Nephron progenitor cell (in vitro differentiated cells): ENCODE results near the gene CFAP65.

Source experiments
- DNase-seq: peaks from one replicate; pipeline ENCODE4 v3.0.0; 2021
- H3K27ac Mint-ChIP-seq: 2 replicates; pipeline ENCODE4 v1.8.0; 2021; ENCODE audit warnings: mild to moderate bottlenecking, moderate library complexity, mixed read lengths
- H3K27me3 Mint-ChIP-seq: 2 replicates; pipeline ENCODE4 v1.8.0; 2021; ENCODE audit warnings: mild to moderate bottlenecking, low read depth, mixed read lengths; ENCODE audit not compliant: poor library complexity
- H3K36me3 Mint-ChIP-seq: 2 replicates; pipeline ENCODE4 v1.8.0; 2021; ENCODE audit warnings: low read depth, mixed read lengths
- H3K4me1 Mint-ChIP-seq: 2 replicates; pipeline ENCODE4 v1.8.0; 2021; ENCODE audit warnings: mixed read lengths
- H3K4me3 Mint-ChIP-seq: 2 replicates; pipeline ENCODE4 v1.8.0; 2021; ENCODE audit warnings: mild to moderate bottlenecking, moderate library complexity, mixed read lengths
- H3K9me3 Mint-ChIP-seq: 2 replicates; pipeline ENCODE4 v1.8.0; 2021; ENCODE audit warnings: mild to moderate bottlenecking, moderate library complexity, mixed read lengths
- CTCF ChIP-seq: fragments of 200-600 bp; sonication (generic); IDR thresholded peaks from 2 replicates; pipeline ENCODE4 v1.5.0; 2021; ENCODE audit warnings: antibody characterized with exemption

The CFAP65 gene

GRCh38 chr2:219001100-219001576 lies 40.2 kb downstream of the CFAP65 start:
- Mint-ChIP-seq H3K27me3 (peaks cover 99% of the 10 kb centered on the region), H3K36me3 (no peaks in the 10 kb centered on the region), H3K27ac (no peak overlapping the region), H3K4me3 (no peak overlapping the region), H3K4me1 (peaks cover 11% of the 10 kb centered on the region), H3K9me3 (no peaks in the 10 kb centered on the region)
- no peak for TF ChIP-seq CTCF
- DNase-seq: no peak

- no peak overlapping the region for H3K27ac Mint-ChIP-seq
- H3K36me3 Mint-ChIP-seq: no peaks in the 10 kb centered on the region
- H3K27me3 Mint-ChIP-seq: peaks cover 99% of the 10 kb centered on the region
- peaks cover 11% of the 10 kb centered on the region for H3K4me1 Mint-ChIP-seq
- H3K9me3 Mint-ChIP-seq: no peaks in the 10 kb centered on the region
- TF ChIP-seq CTCF: no peak
- no peak for DNase-seq
- H3K4me3 Mint-ChIP-seq: no peak overlapping the region
Measured at GRCh38 chr2:219000569-219000960, 40.8 kb downstream of the CFAP65 start.

DNA sequence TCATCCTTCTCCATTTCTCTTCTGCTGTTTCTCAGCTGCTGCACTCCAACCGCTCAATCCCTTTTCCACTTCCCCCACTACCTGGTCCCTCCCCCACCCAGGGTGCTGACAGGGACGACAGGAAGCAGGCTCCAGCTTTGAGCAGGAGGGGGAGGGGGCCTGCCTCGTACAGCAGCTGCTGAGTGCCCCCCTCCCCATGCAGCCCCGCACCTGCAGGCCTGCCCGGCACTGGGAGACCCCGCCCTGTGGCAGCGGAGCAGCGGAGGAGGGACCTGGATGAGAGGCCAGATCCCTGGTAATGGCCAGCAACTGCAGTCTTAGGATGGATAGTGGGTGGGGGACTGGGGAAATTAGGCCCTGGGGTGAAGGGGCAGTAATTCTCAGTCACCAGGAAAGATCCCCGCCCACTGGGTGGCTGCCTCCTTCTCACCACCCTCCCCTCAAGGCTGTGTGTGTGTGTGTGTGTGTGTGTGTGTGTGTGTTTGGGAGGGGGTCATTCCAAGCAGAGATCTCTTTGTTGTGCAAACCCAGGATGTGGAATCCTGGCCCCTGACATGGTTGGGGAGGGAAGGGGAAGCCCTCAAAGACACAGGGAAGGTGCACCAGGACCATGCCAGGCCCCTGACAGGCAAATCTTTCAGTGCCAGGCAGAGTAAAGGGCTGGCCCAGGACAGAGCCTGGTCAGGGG lies 41.3 kb downstream of the CFAP65 start:
- Mint-ChIP-seq H3K9me3 (no peaks in the 10 kb centered on the region), H3K27ac (no peak overlapping the region), H3K36me3 (no peaks in the 10 kb centered on the region), H3K27me3 (peaks cover 99% of the 10 kb centered on the region), H3K4me3 (no peak overlapping the region), H3K4me1 (peaks cover 11% of the 10 kb centered on the region)
- no peak for TF ChIP-seq CTCF
- no peak for DNase-seq

DNA sequence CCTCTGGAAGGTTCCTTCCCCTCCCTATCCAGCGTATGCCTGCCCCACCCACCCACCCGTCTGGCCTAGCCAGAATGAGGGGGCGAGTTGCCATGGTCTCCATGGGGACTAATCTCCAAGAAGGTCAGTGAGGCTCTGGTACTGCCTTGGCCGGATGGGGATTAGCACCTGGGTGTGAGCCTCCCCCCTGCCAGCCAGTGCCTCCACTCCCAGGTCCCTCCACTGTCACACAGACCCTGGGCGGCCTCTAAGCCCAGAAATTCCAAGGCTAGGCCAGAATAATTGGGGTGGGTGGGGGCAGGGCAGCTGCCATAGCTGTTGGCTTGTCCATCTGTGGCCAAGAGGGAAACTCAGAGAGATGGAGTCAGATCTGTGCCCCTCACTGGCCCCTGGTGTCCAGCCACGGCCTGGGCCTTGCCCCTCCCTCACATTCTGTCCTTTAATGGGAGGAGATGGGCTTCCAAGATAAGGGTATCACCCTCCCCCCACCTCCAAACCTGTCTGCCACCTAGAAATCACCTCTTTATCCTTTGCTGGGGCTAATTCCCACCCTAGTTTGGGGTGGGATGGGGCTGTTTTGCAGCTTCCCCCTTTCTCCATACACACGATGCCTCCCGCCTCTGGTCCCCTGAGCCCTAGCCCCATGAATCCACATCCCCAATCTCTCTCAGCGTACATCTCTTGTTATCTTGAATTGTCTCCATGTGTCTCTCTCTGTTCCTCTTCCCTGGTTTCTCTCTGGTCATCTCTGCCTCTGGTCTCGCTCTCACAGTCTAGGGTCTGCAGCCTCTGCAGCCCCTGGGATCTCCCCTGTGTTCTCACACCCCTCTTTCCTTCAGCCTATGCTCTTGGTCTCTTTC lies 42.1 kb downstream of the CFAP65 start:
- Mint-ChIP-seq H3K36me3 (no peaks in the 10 kb centered on the region), H3K4me1 (peaks cover 11% of the 10 kb centered on the region), H3K27ac (no peak overlapping the region), H3K27me3 (peaks cover 99% of the 10 kb centered on the region), H3K9me3 (no peaks in the 10 kb centered on the region), H3K4me3 (no peak overlapping the region)
- no peak for TF ChIP-seq CTCF
- no peak for DNase-seq

DNA sequence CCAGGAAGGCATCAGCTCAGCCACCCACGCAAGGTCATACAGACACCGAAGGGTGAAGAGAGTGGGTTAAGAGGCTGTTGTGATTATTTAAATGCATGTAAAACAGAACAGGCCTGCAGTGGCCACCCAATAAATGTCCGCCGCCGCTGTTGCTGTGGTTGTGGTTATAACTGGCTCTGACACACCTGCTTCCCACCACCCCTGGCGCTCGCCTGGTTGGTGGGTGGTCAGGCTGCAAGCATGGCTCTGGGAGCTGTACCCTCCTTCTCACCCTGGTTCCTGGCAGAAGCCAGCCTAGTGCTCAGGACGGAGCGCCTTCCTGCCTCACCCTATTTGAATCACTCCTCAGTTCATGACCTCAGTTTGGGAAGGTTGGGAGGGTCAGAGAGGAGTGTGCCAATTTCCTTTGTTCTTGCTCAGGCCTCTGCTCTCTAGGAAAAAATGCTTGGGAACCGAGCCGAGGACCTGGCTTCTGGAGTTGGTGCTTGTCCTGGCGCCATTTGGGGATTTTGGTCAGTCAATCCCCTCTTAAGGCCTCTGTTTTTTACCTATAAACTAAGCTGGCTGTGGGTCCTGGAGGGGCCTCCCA lies 42.8 kb downstream of the CFAP65 start:
- DNase-seq: no peak
- no peaks in the 10 kb centered on the region for H3K36me3 Mint-ChIP-seq
- no peak overlapping the region for H3K27ac Mint-ChIP-seq
- peaks cover 99% of the 10 kb centered on the region for H3K27me3 Mint-ChIP-seq
- TF ChIP-seq CTCF: no peak
- peaks cover 11% of the 10 kb centered on the region for H3K4me1 Mint-ChIP-seq
- H3K9me3 Mint-ChIP-seq: no peaks in the 10 kb centered on the region
- H3K4me3 Mint-ChIP-seq: no peak overlapping the region
